Prostate gland (tissue), 2 donors: Measurements from ENCODE around the gene NCOA6.

Experiments used
- POLR2AphosphoS5 ChIP-seq: sonication (generic); formaldehyde crosslinking; IDR thresholded peaks from one replicate; pipeline ENCODE4 v1.6.1; 2017; ENCODE audit warnings: antibody characterized with exemption
- TF ChIP-seq, protein P1 (sequence below), 4 experiments: fragments of 200-600 bp in 2 of 4; fragments of 450-650 bp in 2 of 4; sonication (generic) in 2 of 4; IDR thresholded peaks; 1 replicate in 3 of 4; 2 replicates in 1 of 4; pipeline ENCODE4 v1.5.1; 2016 to 2019; ENCODE audit warnings: antibody characterized with exemption in 4 of 4, mild to moderate bottlenecking in 2 of 4, moderate library complexity in 2 of 4

GRCh38 chr20:34824026-34824425 lies 1.4 kb downstream of the NCOA6 start:
- TF ChIP-seq, protein P1, sequence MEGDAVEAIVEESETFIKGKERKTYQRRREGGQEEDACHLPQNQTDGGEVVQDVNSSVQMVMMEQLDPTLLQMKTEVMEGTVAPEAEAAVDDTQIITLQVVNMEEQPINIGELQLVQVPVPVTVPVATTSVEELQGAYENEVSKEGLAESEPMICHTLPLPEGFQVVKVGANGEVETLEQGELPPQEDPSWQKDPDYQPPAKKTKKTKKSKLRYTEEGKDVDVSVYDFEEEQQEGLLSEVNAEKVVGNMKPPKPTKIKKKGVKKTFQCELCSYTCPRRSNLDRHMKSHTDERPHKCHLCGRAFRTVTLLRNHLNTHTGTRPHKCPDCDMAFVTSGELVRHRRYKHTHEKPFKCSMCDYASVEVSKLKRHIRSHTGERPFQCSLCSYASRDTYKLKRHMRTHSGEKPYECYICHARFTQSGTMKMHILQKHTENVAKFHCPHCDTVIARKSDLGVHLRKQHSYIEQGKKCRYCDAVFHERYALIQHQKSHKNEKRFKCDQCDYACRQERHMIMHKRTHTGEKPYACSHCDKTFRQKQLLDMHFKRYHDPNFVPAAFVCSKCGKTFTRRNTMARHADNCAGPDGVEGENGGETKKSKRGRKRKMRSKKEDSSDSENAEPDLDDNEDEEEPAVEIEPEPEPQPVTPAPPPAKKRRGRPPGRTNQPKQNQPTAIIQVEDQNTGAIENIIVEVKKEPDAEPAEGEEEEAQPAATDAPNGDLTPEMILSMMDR (IDR thresholded peaks at IDR 0.05) = no peak
- no peak for TF ChIP-seq POLR2AphosphoS5
